ENCODE data around the gene TNFRSF1A. TPM values are rescaled to one million over a fixed set of nuclear protein-coding genes. Genes with fewer than 3 reads are reported as not detected.

Gene TNFRSF1A
- polyA plus RNA-seq, 1 donor (not counting 4 experiments of a cell fraction or from before 2014, with no cell fraction given): 101 TPM

DNA sequence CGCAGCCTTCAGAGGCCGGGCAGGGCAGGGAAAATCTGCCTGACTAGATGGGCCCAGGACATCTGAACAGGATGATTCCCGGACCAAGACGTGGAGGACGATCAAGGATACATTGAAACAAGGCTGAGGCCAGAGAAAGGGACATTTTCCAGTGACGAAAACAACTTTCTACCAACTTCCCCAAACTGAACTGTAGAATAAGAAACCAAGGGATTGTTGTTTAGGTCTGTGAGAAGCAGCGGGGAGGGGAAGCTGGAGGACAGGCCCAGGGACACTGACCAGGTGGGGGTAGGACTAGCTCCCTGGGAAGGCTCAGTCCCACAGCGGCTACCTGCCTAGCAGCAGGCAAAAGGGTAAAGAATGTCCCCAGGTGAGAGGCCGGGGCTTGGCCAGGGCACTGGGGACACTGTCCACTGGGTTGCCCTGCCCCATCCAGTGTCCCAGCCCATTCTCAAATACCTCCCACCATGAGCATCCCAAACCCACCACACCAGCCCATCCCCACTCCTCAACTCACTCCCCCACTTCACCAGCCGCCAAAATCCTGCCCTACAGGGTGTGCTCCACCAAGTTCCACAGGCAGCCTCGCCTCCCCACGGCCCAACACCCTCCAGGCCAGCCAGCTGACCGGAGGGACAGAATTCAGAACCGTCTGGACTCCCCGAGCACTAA, 995 bp downstream of the TNFRSF1A start:
- peaks cover 52% of the 10 kb centered on the region for H3K4me1 ChIP-seq (ENCODE audit: control insufficient read depth, extremely low read depth, insufficient read depth, low read length)
- no peak overlapping the region for H2AFZ ChIP-seq (ENCODE audit: control insufficient read depth, low read length)
- dilution Hi-C loops (cut with MboI; ENCODE audit: extremely low pct_ligation_motif_present, low sequenced_read_pairs): no loop called here
- peaks cover 51% of the 10 kb centered on the region for H3K79me2 ChIP-seq (ENCODE audit: control insufficient read depth, insufficient read depth, low read length)
- no peak for DNase-seq (ENCODE audit: low read depth, low spot score)
- FAIRE-seq: no peak
- H3K36me3 ChIP-seq (ENCODE audit: control insufficient read depth in 2 of 2, extremely low read depth in 1 of 2, insufficient read depth in 2 of 2, low read length in 2 of 2): peaks cover 2 to 4% of the 10 kb centered on the region in 2 experiments
- peak overlapping the region; percentile 90 for H3K9ac ChIP-seq (ENCODE audit: control insufficient read depth, extremely low read depth, insufficient read depth, low read length)
- TF ChIP-seq, protein P1, sequence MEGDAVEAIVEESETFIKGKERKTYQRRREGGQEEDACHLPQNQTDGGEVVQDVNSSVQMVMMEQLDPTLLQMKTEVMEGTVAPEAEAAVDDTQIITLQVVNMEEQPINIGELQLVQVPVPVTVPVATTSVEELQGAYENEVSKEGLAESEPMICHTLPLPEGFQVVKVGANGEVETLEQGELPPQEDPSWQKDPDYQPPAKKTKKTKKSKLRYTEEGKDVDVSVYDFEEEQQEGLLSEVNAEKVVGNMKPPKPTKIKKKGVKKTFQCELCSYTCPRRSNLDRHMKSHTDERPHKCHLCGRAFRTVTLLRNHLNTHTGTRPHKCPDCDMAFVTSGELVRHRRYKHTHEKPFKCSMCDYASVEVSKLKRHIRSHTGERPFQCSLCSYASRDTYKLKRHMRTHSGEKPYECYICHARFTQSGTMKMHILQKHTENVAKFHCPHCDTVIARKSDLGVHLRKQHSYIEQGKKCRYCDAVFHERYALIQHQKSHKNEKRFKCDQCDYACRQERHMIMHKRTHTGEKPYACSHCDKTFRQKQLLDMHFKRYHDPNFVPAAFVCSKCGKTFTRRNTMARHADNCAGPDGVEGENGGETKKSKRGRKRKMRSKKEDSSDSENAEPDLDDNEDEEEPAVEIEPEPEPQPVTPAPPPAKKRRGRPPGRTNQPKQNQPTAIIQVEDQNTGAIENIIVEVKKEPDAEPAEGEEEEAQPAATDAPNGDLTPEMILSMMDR (optimal IDR thresholded peaks at IDR 0.05 in 1 of 3, IDR thresholded peaks at IDR 0.05 in 1 of 3, conservative IDR thresholded peaks at IDR 0.05 in 1 of 3; ENCODE audit: extremely low read depth in 1 of 3, insufficient read depth in 2 of 3, low read length in 3 of 3): no peak
- TF ChIP-seq EZH2 (IDR thresholded peaks at IDR 0.05; ENCODE audit: low read length): no peak
- no peaks in the 10 kb centered on the region for H3K9me1 ChIP-seq (ENCODE audit: control insufficient read depth, extremely low read depth, insufficient read depth, low read length)
- peak overlapping the region; percentile 88 for H3K4me2 ChIP-seq (ENCODE audit: control insufficient read depth, extremely low read depth, insufficient read depth, low read depth, low read length)
- peak overlapping the region; percentile 98 for H3K27ac ChIP-seq (ENCODE audit: control insufficient read depth, insufficient read depth, low read length)
- no peaks in the 10 kb centered on the region for H3K9me3 ChIP-seq (ENCODE audit: control insufficient read depth, low read depth, low read length)
- peaks cover 6% of the 10 kb centered on the region for H4K20me1 ChIP-seq (ENCODE audit: control insufficient read depth, extremely low read depth, insufficient read depth, low read length)
- peak overlapping the region; percentile 65 to 96 (median 83) for H3K4me3 ChIP-seq (ENCODE audit: control insufficient read depth in 2 of 3, extremely low read depth in 1 of 3, insufficient read depth in 2 of 3, low read depth in 1 of 3, low read length in 3 of 3)
- H3K27me3 ChIP-seq (ENCODE audit: control insufficient read depth, extremely low read depth, insufficient read depth, low read length): no peaks in the 10 kb centered on the region

DNA sequence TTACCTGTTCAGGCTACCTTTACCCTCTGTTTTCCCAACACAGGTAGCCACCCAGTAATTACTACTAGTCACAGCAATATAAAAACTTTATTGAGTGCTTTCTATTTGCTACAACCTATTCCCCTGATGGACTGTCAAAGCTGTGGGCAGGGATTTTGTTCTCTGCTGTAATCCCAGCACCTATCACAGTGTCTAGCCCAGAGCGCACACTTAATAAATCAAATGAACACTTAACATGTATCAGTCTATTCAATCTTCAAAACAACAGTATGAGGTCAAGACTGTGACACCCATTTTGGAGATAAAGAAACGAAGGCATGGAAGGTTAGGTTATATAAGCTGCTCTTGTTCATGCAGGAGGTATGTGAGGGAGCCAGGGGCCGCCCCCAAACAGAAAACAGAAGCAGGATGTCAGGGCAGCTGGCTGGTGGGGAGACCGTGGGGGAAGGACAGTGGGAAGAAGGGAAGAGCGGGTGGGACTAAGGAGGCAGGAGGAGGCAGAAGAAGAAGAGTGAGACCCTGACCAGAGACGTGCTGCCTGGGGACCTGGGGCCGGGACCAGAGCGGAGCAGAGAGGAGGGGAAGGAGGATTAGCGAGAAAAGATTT, 1.7 kb downstream of the TNFRSF1A start:
- Histone ChIP-seq H4K20me1 (ENCODE audit: control insufficient read depth, extremely low read depth, insufficient read depth, low read length) (peaks cover 6% of the 10 kb centered on the region), H3K9me3 (ENCODE audit: control insufficient read depth, low read depth, low read length) (no peaks in the 10 kb centered on the region), H3K9ac (ENCODE audit: control insufficient read depth, extremely low read depth, insufficient read depth, low read length) (peak overlapping the region; percentile 90), H3K4me3 (ENCODE audit: control insufficient read depth in 2 of 3, extremely low read depth in 1 of 3, insufficient read depth in 2 of 3, low read depth in 1 of 3, low read length in 3 of 3) (peak overlapping the region; percentile 65 to 96 (median 83)), H3K9me1 (ENCODE audit: control insufficient read depth, extremely low read depth, insufficient read depth, low read length) (no peaks in the 10 kb centered on the region), H3K36me3 (ENCODE audit: control insufficient read depth in 2 of 2, extremely low read depth in 1 of 2, insufficient read depth in 2 of 2, low read length in 2 of 2) (peaks cover 2 to 7% of the 10 kb centered on the region in 2 experiments), H3K79me2 (ENCODE audit: control insufficient read depth, insufficient read depth, low read length) (peaks cover 54% of the 10 kb centered on the region), H3K27me3 (ENCODE audit: control insufficient read depth, extremely low read depth, insufficient read depth, low read length) (no peaks in the 10 kb centered on the region), H3K4me2 (ENCODE audit: control insufficient read depth, extremely low read depth, insufficient read depth, low read depth, low read length) (peak overlapping the region; percentile 88), H3K4me1 (ENCODE audit: control insufficient read depth, extremely low read depth, insufficient read depth, low read length) (peaks cover 52% of the 10 kb centered on the region), H3K27ac (ENCODE audit: control insufficient read depth, insufficient read depth, low read length) (peak overlapping the region; percentile 98), H2AFZ (ENCODE audit: control insufficient read depth, low read length) (no peak overlapping the region)
- FAIRE-seq (peak; percentile 59), DNase-seq (ENCODE audit: low read depth, low spot score) (no peak)
- TF ChIP-seq, protein P1 (optimal IDR thresholded peaks at IDR 0.05 in 1 of 3, IDR thresholded peaks at IDR 0.05 in 1 of 3, conservative IDR thresholded peaks at IDR 0.05 in 1 of 3; ENCODE audit: extremely low read depth in 1 of 3, insufficient read depth in 2 of 3, low read length in 3 of 3): no peak
- TF ChIP-seq EZH2 (IDR thresholded peaks at IDR 0.05; ENCODE audit: low read length): no peak
- dilution Hi-C loops (cut with MboI; ENCODE audit: extremely low pct_ligation_motif_present, low sequenced_read_pairs): no loop called here

All from keratinocyte (primary cell).